Superior temporal gyrus (tissue), 1 donor: ENCODE measurements around the gene ACP4.
"Not testable (repeated sequence)": the region's sequence is repeated elsewhere in the genome, so short reads cannot be mapped to it uniquely, and the experiment has no call there.

Experiments
- DNase-seq: peaks from one replicate; pipeline ENCODE4 v3.0.0-alpha.2; 2016; ENCODE audit errors: extremely low spot score

The ACP4 gene

DNA sequence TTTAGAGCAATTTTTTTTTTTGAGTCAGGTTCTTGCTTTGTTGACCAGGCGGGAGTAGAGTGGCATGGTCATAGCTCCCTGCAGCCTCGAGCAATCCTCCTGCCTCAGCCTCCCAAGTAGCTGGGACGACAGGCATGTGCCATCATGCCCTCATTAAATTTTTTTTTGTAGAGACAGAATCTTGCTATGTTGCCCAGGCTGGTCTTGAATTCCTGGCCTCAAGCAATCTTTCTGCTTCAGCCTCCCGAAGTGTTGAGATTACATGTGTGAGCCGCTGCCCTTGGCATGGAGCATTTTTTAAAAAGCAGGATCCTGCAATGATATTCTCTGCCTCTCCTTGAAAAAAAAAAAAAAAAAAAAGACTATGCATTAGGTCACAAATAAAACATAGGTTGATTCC lies 14.1 kb upstream of the ACP4 start:
- no peak for DNase-seq

DNA sequence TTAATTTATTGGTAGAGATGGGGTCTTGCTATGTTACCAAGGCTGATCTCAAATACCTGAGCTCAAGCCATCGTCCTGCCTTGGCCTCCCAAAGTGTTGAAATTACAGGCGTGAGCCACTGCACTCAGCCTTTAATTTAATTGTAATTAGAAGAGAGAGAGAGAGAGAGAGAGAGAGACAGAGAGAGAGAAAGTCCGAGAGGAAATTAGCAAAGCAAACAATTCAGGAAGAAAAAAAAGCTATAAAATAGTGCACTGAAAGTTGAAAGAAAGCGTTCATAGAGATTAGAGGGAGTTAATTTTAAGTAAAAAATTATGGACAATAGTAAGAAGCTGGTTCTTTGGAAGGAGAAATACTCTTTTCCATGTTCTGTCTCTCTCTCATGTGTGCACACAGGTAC lies 13.0 kb upstream of the ACP4 start:
- DNase-seq: no peak

DNA sequence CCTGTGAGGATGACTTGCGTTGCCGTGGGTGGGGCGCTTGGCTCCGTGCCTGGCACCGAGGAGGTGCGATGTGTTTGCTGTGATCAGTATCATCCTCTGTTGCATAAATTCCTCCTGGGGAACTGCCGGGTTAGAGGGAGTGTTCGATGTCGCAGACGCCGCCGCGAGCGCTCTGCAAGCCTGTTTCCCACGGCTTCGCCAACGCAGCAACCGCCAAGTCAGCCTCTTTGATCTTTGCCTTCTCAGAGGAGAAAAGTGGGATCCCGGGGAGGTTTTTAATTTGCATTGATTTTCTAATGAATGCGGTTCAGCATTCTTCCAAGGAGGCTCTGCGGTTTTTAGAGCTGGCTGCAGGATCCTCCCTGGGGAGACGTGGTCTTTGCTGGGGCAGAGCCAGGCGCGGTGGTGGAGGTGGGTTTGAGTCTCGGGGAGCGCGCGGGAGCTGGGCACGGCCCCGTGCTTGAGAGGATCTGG lies 12.3 kb upstream of the ACP4 start:
- DNase-seq: no peak

DNA sequence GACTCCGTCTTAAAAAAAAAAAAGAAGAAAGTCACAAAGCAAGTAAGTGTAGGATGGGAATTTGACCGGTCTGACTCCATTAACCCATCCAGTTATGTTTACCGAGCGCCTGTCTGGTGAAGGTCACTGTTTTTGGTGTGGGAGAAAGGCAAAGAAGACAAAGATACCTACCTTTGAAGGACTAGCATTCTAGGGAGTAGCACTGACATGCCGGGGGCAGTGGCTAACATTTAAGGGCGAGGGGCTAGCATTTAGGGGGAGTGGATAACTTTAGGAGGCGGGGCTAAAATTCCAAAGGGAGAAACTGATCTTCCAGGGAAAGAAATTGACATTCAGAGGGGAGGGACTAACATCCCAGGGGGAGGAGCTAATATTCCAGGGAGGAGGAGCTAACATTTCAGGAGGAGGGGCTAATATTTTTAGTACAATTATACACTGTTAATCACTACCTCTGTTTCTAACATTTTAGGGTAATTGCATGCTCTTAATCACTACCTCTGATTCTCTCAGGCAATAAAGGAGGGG lies 11.2 kb upstream of the ACP4 start:
- no peak for DNase-seq

DNA sequence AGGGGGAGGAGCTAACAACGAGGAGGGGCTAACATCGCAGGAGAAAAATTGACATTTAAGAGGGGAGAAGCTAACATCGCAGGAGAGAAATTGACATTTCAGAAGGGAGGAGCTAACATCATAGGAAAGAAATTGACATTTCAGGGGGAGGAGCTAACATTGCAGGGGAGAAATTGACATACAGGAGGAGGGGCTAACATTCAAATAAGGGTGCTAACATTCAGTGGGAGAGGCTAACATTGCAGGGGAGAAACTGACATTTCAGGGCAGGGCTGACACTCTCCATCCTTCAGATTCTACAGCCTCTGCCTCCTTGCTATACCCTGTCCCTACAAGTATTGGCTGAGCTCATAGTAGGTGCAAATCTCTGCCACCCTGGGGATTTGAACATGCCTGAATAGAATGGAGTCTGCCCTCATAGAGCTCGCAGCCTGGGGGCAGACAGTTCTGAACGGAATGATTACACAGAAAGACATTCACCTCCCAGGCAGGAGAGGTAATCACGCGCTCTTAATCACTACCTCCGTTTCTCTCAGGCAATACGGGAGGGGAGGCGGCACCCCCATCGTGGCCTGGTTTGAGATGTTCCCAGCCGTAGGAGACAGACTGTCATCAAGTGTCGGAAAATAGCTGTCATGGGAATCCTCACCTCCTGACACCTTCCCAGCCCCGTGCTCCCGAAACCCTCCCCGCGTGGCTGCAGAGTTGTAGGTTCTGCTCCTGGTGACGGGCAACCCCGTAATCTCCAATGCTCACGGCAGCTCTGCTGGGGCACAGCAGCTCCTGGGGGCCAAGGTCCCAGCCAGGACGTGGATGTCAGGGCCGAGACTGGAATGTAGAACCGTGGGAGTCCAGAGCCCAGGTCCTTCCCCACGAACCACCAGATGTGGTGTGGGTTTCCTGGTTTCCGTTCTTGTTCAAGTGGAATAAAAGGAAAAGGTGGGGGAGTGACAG lies 10.4 kb upstream of the ACP4 start:
- DNase-seq: no peak

DNA sequence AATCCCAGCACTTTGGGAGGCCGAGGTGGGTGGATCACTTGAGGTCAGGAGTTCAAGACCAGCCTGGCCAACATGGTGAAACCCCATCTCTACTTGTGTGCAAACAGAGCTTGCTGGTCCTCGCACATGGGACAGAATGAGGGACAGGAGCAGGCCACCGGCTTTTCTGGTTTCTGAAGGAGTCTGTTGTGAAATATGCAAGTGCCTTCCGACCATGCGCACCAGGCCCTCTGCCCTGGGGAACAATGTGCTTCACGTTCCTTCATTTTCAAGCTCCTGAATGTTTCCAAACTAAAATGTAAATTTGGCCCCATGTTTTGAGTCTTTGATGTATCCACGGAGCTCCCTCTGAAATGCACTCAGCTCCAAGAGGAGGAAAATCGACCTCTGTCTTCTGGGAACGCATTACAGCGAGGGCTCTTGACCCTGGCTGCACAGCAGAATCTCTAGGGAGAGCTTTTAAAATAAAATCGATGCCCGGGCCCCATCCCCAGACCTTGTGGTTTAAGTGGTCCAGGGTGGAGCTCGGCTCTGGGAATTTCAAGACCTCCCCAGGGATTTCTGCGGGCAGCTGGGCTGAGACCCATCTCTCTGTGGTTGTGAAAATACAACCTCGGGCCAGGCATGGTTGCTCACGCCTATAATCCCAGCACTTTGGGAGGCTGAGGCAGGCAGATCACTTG lies 9.3 kb upstream of the ACP4 start:
- DNase-seq: no peak

DNA sequence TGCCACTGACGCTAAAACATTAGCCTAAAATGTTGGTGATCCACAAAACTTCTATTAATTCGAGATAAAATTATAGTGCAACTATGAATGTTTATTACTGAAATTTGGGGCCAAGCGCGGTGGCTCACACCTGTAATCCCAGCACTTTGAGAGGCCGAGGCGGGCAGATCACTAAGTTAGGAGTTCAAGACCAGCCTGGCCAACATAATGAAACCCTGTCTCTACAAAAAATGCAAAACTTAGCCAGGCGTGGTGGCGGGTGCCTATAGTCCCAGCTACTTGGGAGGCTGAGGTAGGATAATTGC lies 6.4 kb upstream of the ACP4 start:
- DNase-seq: not testable (repeated sequence)

DNA sequence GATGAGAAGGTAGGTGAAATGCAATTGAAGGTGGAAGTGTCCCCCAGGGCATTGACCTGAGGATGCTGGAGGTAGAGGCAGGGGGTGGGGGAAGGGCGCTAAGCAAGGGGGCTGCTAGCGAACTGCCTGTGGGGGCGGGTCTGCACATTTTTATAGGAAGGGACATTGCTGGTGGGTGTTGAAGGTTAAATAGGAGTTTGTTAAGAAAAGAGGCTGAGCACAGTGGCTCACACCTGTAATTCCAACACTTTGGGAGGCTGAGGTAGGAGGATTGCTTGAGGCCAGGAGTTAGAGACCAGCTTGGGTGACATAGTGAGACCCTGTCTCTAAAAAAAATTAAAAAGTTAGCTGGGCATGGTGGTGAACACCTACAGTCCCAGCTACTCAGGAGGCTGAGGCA lies 5.5 kb upstream of the ACP4 start:
- DNase-seq: no peak

DNA sequence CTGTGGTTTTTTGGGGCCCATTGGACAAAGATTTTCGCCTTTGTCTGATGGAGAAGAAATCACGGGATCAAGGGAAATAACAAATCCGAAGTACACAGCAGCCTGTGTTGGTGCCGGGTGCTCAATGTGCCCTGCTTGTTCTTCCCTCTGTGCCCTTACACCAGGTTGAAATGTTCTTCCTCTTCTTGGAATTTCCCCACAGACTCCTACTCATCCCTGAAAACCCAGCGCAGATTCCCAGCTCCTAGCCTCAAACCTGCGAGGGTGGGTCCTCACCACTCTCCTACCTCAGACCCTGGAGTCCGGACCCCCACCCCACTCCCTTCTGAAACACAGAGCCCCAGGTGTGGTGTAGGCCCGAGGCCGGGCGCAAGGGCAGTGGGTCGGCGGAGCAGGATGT lies 4.9 kb upstream of the ACP4 start:
- DNase-seq: no peak

DNA sequence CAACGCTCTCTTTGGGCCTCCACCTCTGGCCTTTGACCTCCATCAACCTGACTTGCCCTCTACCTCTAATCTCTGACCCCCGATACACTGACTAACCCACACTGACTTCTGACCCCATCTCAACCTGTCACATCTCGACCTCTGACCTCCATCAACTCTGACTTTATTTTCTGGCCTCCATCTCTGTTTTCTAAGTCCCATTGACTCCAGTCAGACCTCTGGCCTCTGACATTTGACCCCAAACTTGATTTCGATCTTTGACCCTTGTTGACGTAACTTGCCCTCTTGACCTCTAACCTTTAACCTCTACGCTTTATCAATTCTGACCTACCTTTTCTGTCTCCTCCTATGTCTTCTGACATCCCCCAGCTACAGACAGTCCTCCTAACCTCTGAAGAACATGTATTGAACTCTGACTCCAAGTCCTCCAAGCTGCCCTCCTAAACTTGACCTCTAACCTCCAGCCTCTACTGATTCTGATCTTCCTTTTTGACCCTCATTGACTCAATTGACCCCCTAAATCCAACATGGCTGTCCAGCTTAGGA lies 780 bp downstream of the ACP4 start:
- no peak for DNase-seq

DNA sequence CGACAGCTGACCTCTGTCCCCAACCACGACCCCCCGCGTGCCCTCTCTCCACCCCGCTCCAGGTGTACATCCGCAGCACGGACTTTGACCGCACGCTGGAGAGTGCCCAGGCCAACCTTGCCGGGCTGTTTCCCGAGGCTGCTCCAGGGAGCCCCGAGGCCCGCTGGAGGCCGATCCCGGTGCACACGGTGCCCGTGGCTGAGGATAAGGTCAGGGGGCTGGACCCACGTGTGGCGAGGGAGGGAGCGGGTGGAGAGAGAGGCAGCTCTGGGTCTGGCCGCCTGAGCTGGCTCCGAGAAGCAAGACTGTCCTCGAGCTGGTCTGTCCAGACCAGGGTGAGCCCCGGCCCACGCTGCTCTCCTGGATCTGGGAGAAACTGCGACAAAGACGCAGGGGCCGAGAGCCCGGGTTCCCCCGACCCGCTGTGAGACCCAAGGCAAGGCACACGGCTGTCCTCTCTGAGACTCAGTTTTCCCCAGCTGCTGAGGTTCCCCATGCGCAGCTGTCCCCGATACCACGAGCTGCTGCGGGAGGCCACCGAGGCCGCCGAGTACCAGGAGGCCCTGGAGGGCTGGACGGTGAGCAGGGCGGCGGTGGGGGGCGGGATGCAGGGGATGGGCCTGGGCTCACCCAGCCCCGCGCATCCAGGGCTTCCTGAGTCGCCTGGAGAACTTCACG lies 1.5 kb downstream of the ACP4 start:
- DNase-seq: no peak

DNA sequence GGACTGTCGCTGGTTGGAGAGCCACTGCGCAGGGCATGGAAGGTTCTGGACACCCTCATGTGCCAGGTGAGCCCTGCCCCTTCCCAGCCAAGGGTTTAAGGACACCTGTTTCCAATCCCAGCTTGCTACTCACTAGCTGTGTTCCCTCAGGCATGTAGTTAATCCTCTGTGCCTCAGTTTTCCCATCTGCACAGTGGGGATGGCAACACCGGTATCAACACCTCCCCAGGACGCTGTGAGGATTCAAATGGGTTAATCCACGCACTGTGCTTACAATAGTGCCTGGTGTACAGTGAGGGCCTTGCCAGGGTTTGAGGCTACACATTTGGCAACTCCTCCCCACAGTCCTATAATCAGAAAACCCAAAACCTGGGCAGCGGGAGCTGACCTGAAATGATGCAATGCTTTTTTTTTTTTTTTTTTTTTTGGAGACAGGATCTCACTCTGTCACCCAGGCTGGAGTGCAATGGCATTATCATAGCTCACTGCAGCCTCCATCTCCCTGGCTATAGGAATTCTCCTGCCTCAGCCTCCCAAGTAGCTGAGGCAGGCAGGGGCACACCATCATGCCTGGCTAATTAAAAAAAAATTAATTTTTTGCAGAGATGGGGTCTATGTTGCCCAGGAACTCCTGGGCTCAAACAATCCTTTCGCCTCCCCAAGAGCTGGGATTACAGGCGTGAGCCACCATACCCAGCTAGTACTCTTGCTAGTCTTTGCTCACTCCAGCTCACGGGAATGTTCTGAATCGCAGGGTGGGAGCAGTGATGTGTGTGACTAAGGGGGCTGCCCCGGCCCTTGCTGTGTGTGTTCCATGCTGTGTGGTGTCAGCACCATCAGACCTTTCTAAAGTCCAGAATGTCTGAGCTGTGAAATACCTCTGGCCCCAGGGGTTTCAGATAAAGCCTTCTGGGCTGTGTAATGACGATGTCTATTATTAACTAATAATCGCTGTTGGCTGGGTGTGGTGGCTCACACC lies 2.3 kb downstream of the ACP4 start:
- DNase-seq: no peak

DNA sequence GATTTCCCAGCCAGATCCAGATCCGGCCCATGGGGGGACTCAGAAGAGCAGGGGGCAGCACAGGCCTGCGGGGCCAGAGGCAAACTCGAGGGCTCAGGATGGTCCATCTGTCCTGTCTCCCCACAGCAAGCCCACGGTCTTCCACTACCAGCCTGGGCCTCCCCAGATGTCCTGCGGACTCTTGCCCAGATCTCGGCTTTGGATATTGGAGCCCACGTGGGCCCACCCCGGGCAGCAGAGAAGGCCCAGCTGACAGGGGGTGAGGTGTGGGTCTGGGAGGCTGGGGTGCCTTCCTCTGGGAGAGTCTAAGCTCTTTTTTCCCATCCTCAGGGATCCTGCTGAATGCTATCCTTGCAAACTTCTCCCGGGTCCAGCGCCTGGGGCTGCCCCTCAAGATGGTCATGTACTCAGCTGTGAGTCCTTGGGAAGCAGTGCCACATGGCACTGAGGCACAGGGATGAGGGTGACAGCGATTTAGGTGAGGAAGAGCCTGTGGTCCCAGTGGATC lies 3.4 kb downstream of the ACP4 start:
- no peak for DNase-seq

DNA sequence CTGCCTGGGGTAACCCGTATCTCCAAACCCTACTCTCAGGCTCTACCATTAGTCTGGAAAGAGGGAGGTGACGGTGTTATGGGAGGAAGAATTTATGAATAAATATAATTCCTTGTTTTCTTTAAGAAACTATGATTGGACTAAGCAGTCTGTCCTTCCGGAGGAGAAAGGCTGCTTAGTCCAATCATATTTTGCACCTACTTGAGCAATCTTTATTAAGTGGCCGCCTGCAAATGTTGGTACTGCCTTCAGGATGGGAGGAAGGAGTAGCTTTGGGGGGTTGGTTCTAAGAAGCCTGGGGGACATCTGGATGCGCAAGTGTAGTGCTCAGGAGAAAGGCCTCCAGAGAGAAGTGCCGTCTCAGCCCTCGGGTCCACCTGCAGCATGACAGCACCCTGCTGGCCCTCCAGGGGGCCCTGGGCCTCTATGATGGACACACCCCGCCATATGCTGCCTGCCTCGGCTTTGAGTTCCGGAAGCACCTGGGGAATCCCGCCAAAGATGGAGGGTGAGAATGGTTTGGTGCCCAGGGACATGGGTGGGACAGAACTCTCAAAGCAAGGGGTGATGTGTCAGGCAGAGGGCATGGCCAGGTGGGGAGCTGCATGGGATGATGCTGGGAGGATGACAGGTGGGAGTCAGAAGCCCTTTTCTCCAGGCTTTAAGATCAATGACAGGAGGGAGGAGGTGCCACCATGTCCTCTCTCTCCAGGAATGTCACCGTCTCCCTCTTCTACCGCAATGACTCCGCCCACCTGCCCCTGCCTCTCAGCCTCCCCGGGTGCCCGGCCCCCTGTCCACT lies 4.1 kb downstream of the ACP4 start:
- no peak for DNase-seq

DNA sequence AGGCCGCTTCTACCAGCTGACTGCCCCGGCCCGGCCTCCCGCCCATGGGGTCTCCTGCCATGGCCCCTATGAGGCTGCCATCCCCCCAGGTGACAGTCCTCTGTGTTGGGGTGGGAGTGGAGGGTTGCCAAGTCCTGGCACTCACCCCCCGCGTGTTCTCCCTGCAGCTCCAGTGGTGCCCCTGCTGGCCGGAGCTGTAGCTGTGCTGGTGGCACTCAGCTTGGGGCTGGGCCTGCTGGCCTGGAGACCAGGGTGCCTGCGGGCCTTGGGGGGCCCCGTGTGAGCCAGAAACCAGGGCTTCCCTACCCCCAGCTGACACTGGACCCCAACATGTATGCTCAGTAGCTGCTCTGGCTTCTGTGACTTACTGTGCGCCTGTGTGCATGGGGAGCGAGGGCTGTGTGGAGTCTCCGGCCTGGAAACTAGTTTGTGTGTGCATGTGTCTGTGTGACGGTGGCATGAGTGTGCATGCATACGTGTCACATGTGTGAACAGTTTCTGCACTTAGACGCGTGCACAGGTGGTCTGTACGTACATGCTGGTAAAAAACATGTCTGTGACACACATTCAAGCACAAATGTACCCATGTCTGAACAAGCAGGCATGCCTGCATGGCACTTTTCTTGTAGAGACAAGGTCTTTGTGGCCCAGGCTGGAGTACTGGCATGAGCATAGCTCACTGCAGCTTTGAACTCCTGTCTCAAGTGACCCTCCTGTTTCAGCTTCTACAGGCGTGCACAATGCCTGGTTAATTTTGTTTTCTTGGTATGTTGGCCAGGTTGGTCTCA lies 4.9 kb downstream of the ACP4 start:
- DNase-seq: no peak

DNA sequence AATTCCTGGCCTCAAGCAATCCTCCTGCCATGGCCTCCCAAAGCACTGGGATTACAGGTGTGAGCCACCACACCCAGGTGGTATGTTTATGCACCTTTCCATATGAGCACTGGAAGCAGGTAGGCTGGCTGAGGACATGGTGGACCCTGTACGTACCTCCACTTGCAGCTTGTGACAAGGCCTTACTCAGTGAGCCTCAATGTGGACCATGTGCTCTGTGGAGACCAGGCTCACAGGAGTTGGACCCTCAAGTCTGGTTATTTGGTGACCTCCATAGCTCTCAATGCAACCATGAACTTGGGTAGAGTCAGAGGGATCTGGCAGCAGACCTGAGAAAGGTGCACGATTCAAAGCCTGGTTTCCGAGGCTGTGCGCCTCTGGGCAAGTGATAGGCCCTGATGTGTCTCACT lies 5.5 kb downstream of the ACP4 start:
- no peak for DNase-seq

DNA sequence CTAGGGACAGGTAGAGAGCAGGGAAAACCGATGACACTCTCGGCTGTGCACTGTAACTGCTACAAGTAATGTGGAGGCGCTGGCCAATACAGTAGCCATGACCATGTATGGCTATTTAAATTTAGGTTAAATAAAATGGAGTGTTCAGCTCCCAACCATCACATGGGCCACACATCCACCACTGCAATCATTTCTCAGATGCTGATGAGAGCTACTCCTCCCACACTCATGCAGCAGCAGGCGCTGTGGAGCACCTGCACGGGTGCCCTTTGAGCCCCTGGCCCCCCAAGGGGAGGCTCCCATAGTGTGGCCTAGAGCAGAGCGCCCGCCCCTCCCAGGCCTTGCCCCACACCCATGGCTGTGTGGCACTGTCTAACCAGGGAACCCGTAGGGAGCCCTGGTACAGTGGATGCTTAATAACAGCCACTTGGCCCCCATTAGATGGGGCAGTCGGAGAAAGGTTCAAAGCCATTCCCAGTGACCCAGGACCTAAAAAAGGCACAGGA lies 6.0 kb downstream of the ACP4 start:
- no peak for DNase-seq

DNA sequence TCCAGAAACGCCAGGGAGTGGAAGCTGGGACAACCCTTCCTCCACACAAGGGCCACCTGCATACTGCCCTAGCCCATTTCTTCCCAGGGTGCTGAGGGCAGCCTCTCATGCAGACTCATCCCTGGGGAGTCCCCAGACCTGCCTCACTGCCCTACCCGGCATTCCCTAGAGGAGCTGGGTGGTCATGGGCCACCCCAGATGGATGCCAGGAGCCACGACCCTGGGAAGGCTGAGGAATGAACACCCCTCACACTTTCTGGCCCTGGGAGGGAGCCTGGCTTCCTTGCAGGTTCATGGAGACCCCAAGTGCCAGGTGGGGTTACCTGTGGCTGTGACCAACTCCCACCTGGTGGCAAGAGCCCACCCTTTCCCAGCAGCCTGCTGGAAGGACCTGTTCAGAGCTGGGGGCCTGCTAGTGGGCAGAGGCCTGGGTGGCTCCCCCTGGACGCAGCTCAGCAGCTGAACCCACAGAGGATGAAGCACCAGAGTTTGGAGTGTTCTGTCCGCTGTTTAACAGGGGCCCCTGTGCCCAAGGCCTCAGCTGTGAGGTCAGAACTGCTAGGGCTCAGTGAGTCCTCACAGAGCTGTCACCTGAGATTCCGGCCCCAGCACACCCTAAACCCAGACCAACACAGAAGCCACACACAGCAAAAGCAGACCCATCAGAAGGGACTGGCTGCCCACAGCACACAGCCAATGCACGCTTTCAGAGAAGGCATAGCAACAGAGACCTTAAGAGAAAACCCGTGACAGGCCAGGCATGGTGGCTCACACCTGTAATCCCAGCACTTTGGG lies 6.6 kb downstream of the ACP4 start:
- DNase-seq: no peak
